HG02571 (cell line): ENCODE data around the gene A3GALT2.
"Not testable (repeated sequence)": the region's sequence is repeated elsewhere in the genome, so short reads cannot be mapped to it uniquely, and the experiment has no call there.

ENCODE experiments used
- ATAC-seq: cut with Tn5 transposase; IDR thresholded peaks from one replicate; pipeline ENCODE4 v1.9.1; 2021; ENCODE audit warnings: mild to moderate bottlenecking, moderate library complexity; ENCODE audit not compliant: unreplicated experiment

Gene A3GALT2

GRCh38 chr1:33295023-33295422 is 25.9 kb downstream of the A3GALT2 start:
- no peak for ATAC-seq

GRCh38 chr1:33294071-33295010 is 26.6 kb downstream of the A3GALT2 start:
- ATAC-seq: no peak

GRCh38 chr1:33292726-33293340 is 28.1 kb downstream of the A3GALT2 start:
- ATAC-seq: no peak

GRCh38 chr1:33290615-33291014 is 30.3 kb downstream of the A3GALT2 start:
- ATAC-seq: not testable (repeated sequence)

GRCh38 chr1:33289858-33290154 is 31.1 kb downstream of the A3GALT2 start:
- no peak for ATAC-seq

GRCh38 chr1:33288976-33289857 is 31.7 kb downstream of the A3GALT2 start:
- no peak for ATAC-seq

- no peak for ATAC-seq
Measured at GRCh38 chr1:33287317-33287716, 33.6 kb downstream of the A3GALT2 start.

GRCh38 chr1:33286451-33287185 is 34.3 kb downstream of the A3GALT2 start:
- ATAC-seq: no peak

- no peak for ATAC-seq
Measured at GRCh38 chr1:33284049-33284448, 36.8 kb downstream of the A3GALT2 start.

GRCh38 chr1:33282791-33283190 is 38.1 kb downstream of the A3GALT2 start:
- ATAC-seq: no peak

GRCh38 chr1:33281554-33282303 is 39.2 kb downstream of the A3GALT2 start:
- ATAC-seq: no peak

GRCh38 chr1:33280091-33280661 is 40.7 kb downstream of the A3GALT2 start:
- no peak for ATAC-seq

GRCh38 chr1:33277488-33278084 is 43.3 kb downstream of the A3GALT2 start:
- ATAC-seq: no peak

GRCh38 chr1:33276573-33277298 is 44.2 kb downstream of the A3GALT2 start:
- ATAC-seq: no peak

- ATAC-seq: no peak
Measured at GRCh38 chr1:33275706-33276572, 45.0 kb downstream of the A3GALT2 start.

- no peak for ATAC-seq
Measured at GRCh38 chr1:33275195-33275594, 45.7 kb downstream of the A3GALT2 start.

GRCh38 chr1:33274446-33274845 is 46.5 kb downstream of the A3GALT2 start:
- ATAC-seq: no peak

GRCh38 chr1:33273961-33274371 is 46.9 kb downstream of the A3GALT2 start:
- ATAC-seq: no peak
